Measurements from ENCODE around the gene LTO1.

DNA sequence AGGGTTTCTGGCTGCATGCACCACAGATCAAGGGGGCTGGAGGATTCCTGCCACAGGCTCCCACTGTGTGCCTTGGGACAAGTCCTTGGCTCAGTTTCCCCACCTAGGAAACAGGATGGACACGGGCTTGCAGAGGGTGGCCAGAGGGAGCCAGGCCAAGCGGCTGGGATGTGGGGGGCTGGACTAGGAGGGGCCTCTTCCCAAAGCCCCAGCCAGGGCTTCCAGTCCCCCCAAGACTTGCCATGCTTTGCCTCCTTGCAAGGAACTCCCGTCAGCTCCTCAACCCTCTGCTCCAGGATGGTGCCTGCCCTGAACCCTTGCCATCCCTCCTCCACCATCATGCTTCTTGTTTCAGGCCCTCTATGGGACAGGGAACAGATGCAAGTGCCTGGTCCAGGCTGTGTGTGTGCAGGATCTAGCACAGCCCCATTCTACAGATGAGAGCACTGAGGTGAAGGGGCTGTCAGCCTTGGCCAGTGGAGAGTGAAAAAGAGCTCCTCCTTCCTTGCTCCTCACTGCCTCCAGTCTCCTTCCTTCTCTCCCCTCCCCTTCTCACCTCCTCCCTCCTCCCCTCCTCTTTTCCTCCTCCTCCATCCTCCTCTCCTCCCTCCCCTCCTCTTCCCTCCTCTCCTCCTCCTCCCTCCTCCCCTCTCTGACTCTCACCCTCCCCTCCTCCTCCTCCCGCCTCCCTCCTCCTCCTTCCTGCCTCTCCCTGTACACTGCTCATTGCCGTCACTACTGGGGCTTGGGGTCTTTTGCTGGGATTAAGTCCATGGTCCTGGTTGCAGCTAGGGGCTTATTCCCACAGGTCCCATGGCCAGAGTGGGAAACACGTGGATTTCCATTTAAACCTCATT is 42.0 kb upstream of the LTO1 start:
- no peak for TF ChIP-seq GATA3 (IDR thresholded peaks at IDR 0.05; ENCODE audit: low read depth, low read length)
- TF ChIP-seq GATA2 (IDR thresholded peaks at IDR 0.05; ENCODE audit: low read depth, low read length): no peak

Measured in SH-SY5Y (cell line).